Aorta (tissue), 5 donors: ENCODE results near the gene FAM43A. TPM values are rescaled to one million over a fixed set of nuclear protein-coding genes. Genes with fewer than 3 reads are reported as not detected.

ENCODE experiments used
- ATAC-seq: fragments of 200-7000 bp; cut with Tn5 transposase; one replicate; pipeline ENCODE4 v1.9.1; 2022; ENCODE audit warnings: moderate library complexity; ENCODE audit not compliant: low FRiP score
- DNase-seq, 2 donors: peaks; one replicate each; pipeline ENCODE4 v3.0.0-alpha.2; 2020
- H3K27ac ChIP-seq, 2 donors: one replicate each; pipeline ENCODE4 v1.5.1; 2013; ENCODE audit warnings: low read length in 2 of 2, mild to moderate bottlenecking in 2 of 2, moderate library complexity in 2 of 2, control low read depth in 1 of 2, inconsistent platforms in 1 of 2, low read depth in 1 of 2
- H3K27me3 ChIP-seq, 2 donors: one replicate each; pipeline ENCODE4 v1.6.1; 2013; ENCODE audit warnings: control low read depth in 1 of 2, low read length in 1 of 2, mild to moderate bottlenecking in 1 of 2, moderate library complexity in 1 of 2; ENCODE audit not compliant: insufficient read depth in 2 of 2, control insufficient read depth in 1 of 2
- H3K36me3 ChIP-seq, 2 donors: one replicate each; pipeline ENCODE4 v1.6.1; 2013; ENCODE audit warnings: control low read depth in 1 of 2, low read length in 1 of 2, mild to moderate bottlenecking in 1 of 2; ENCODE audit not compliant: insufficient read depth in 2 of 2, control insufficient read depth in 1 of 2
- H3K4me1 ChIP-seq, 2 donors: one replicate each; pipeline ENCODE4 v1.6.1; 2013; ENCODE audit warnings: low read length in 2 of 2, control low read depth in 1 of 2, mild to moderate bottlenecking in 1 of 2, moderate library complexity in 1 of 2; ENCODE audit not compliant: insufficient read depth in 2 of 2, control insufficient read depth in 1 of 2
- H3K4me3 ChIP-seq, 2 donors: one replicate each; pipeline ENCODE4 v1.5.1; 2013; ENCODE audit warnings: low read length in 2 of 2, control low read depth in 1 of 2, mild to moderate bottlenecking in 1 of 2
- H3K9me3 ChIP-seq: one replicate; pipeline ENCODE4 v1.6.1; 2013; ENCODE audit warnings: mild to moderate bottlenecking, low read length; ENCODE audit not compliant: control insufficient read depth
- WGBS, 2 donors: extraction: QIAGEN DNeasy Blood & Tissue Kit; methylation state at CpG; one replicate each; pipeline ENCODE4 v1.1.7; 2013; 5-methylcytosine and 5-hydroxymethylcytosine counted together
- intact Hi-C, 2 donors: fragments of 100-400 bp; cut with DNase I; formaldehyde crosslinking; loops; one replicate each; pipeline versions ENCODE4 v1.14.2 to v1.15.0; 2022
- polyA plus RNA-seq, 2 donors: library from polyadenylated mRNA; stranded (reverse); fragments of 200-250 nt; gene quantifications; one replicate each; pipeline ENCODE4 v1.2.3, GENCODE V29; 2013
- total RNA-seq, 2 donors: library from RNA; stranded (reverse); fragmentation: NEBNext Ultra II Directional; extraction: Animal tissue kit (Norgen Biotek cat#: 25700); gene quantifications; one replicate each; pipeline ENCODE4 v1.2.1, GENCODE V29; 2021
- donor health status: healthy with polysubstance abuse.
- donor health status: Bipolar disorder and iron deficiency.
- donor health status: DM: no; HTN: no; CAD: no.
- donor health status: DM: no; HTN: no; CAD: no.
- donor health status: DM: yes; HTN: yes; CAD: no.

FAM43A gene
- total and polyA plus RNA-seq, 4 donors = 1.4 to 19.4 (median 5.2) TPM

GRCh38 chr3:194682694-194683310 is 2.9 kb upstream of the FAM43A start:
- no peaks in the 10 kb centered on the region for H3K36me3 ChIP-seq
- intact Hi-C loops = loop anchor here (1.0 to 10.0 kb wide), 7 partner anchors 292 to 839 kb away; no protein-coding TSS in a partner anchor
- no peak overlapping the region for H3K27ac ChIP-seq
- no peak overlapping the region for H3K4me3 ChIP-seq
- H3K9me3 ChIP-seq = no peaks in the 10 kb centered on the region
- ATAC-seq (peak; percentile 81), DNase-seq (peak; percentile 71 to 86)
- H3K4me1 ChIP-seq = no peaks in the 10 kb centered on the region
- WGBS, 2 donors = 39 to 40% methylated on average over 14 of the region's 14 CpGs
- peaks cover 0 to 1% of the 10 kb centered on the region in 2 donors for H3K27me3 ChIP-seq

- 34 to 42% methylated on average over 2 of the region's 2 CpGs for WGBS, 2 donors
- H3K27ac ChIP-seq = no peak overlapping the region
Measured at GRCh38 chr3:194683380-194683779, 2.3 kb upstream of the FAM43A start.

GRCh38 chr3:194685065-194685717 is 492 bp upstream of the FAM43A start:
- no peaks in the 10 kb centered on the region for H3K36me3 ChIP-seq
- H3K9me3 ChIP-seq = no peaks in the 10 kb centered on the region
- H3K4me3 ChIP-seq = peak overlapping the region in 1 of 2 donors; percentile 34
- ATAC-seq = no peak
- no peaks in the 10 kb centered on the region for H3K4me1 ChIP-seq
- intact Hi-C loops = loop anchor here (10.0 kb wide), 2 partner anchors 290 to 300 kb away; no protein-coding TSS in a partner anchor
- WGBS, 2 donors = 51 to 59% methylated on average over 13 of the region's 13 CpGs
- no peak for DNase-seq
- peaks cover 0 to 1% of the 10 kb centered on the region in 2 donors for H3K27me3 ChIP-seq
- no peak overlapping the region for H3K27ac ChIP-seq

More at GRCh38 chr3:194683380-194683779, 2.3 kb upstream of the FAM43A start:
- Histone ChIP-seq H3K36me3 (no peaks in the 10 kb centered on the region), H3K9me3 (no peaks in the 10 kb centered on the region), H3K27me3 (peaks cover 0 to 1% of the 10 kb centered on the region in 2 donors), H3K4me1 (no peaks in the 10 kb centered on the region), H3K4me3 (no peak overlapping the region)
- intact Hi-C loops = loop anchor here (2.0 to 10.0 kb wide), 5 partner anchors 291 to 839 kb away; no protein-coding TSS in a partner anchor
- DNase-seq (no peak), ATAC-seq (no peak)

GRCh38 chr3:194686414-194686815 is 732 bp downstream of the FAM43A start:
- ATAC-seq (no peak), DNase-seq (no peak)
- Histone ChIP-seq H3K4me1 (no peaks in the 10 kb centered on the region), H3K27me3 (peaks cover 0 to 1% of the 10 kb centered on the region in 2 donors), H3K27ac (no peak overlapping the region), H3K36me3 (no peaks in the 10 kb centered on the region), H3K4me3 (peak overlapping the region; percentile 34 to 60), H3K9me3 (no peaks in the 10 kb centered on the region)
- WGBS, 2 donors = 0 to 1% methylated on average over 29 of the region's 29 CpGs
- intact Hi-C loops = loop anchor here (10.0 kb wide), 2 partner anchors 288 to 298 kb away; no protein-coding TSS in a partner anchor

GRCh38 chr3:194686816-194687637 is 1.3 kb downstream of the FAM43A start:
- Histone ChIP-seq H3K4me3 (peak overlapping the region; percentile 34 to 60), H3K36me3 (no peaks in the 10 kb centered on the region), H3K27ac (no peak overlapping the region), H3K4me1 (no peaks in the 10 kb centered on the region), H3K27me3 (peaks cover 0 to 1% of the 10 kb centered on the region in 2 donors), H3K9me3 (no peaks in the 10 kb centered on the region)
- ATAC-seq = peak; percentile 63
- peak; percentile 74 to 85 for DNase-seq
- intact Hi-C loops = loop anchor here (10.0 kb wide), 2 partner anchors 288 to 298 kb away; no protein-coding TSS in a partner anchor
- 2 to 3% methylated on average over 81 to 86 of the region's 86 CpGs for WGBS, 2 donors

- peaks cover 0 to 1% of the 10 kb centered on the region in 2 donors for H3K27me3 ChIP-seq
- 1 to 5% methylated on average over 37 to 57 of the region's 57 CpGs for WGBS, 2 donors
- H3K36me3 ChIP-seq = no peaks in the 10 kb centered on the region
- ATAC-seq (peak; percentile 58), DNase-seq (peak; percentile 75 to 93)
- H3K27ac ChIP-seq = no peak overlapping the region
- no peaks in the 10 kb centered on the region for H3K4me1 ChIP-seq
- intact Hi-C loops = loop anchor here (10.0 kb wide), 2 partner anchors 287 to 297 kb away; no protein-coding TSS in a partner anchor
- H3K9me3 ChIP-seq = no peaks in the 10 kb centered on the region
- H3K4me3 ChIP-seq = no peak overlapping the region
Measured at GRCh38 chr3:194687638-194688199, 2.0 kb downstream of the FAM43A start.

- H3K27me3 ChIP-seq = peaks cover 0 to 1% of the 10 kb centered on the region in 2 donors
- no peaks in the 10 kb centered on the region for H3K4me1 ChIP-seq
- H3K9me3 ChIP-seq = no peaks in the 10 kb centered on the region
- intact Hi-C loops = loop anchor here (10.0 kb wide), 2 partner anchors 287 to 297 kb away; no protein-coding TSS in a partner anchor
- H3K36me3 ChIP-seq = no peaks in the 10 kb centered on the region
- peak in 1 of 2 donors; percentile 53 for DNase-seq
- H3K4me3 ChIP-seq = no peak overlapping the region
- no peak for ATAC-seq
- no peak overlapping the region for H3K27ac ChIP-seq
- WGBS, 2 donors = 55 to 60% methylated on average over 16 of the region's 16 CpGs
Measured at GRCh38 chr3:194688200-194688740, 2.6 kb downstream of the FAM43A start.

GRCh38 chr3:194688946-194689345 is 3.3 kb downstream of the FAM43A start:
- 92 to 93% methylated on average over 6 of the region's 6 CpGs for WGBS, 2 donors
- Histone ChIP-seq H3K4me1 (no peaks in the 10 kb centered on the region), H3K36me3 (no peaks in the 10 kb centered on the region), H3K27ac (no peak overlapping the region), H3K27me3 (peaks cover 0 to 1% of the 10 kb centered on the region in 2 donors), H3K9me3 (no peaks in the 10 kb centered on the region), H3K4me3 (no peak overlapping the region)
- ATAC-seq (no peak), DNase-seq (no peak)
- intact Hi-C loops = loop anchor here (10.0 kb wide), 2 partner anchors 286 to 296 kb away; no protein-coding TSS in a partner anchor
